Ecto neural progenitor cell (in vitro differentiated cells): ENCODE measurements around the gene CBX3.
"Not testable (repeated sequence)": the region's sequence is repeated elsewhere in the genome, so short reads cannot be mapped to it uniquely, and the experiment has no call there.

Experiments used
- DNase-seq: peaks from one replicate; pipeline ENCODE4 v3.0.0-alpha.2; 2018; ENCODE audit warnings: low spot score

The CBX3 gene

DNA sequence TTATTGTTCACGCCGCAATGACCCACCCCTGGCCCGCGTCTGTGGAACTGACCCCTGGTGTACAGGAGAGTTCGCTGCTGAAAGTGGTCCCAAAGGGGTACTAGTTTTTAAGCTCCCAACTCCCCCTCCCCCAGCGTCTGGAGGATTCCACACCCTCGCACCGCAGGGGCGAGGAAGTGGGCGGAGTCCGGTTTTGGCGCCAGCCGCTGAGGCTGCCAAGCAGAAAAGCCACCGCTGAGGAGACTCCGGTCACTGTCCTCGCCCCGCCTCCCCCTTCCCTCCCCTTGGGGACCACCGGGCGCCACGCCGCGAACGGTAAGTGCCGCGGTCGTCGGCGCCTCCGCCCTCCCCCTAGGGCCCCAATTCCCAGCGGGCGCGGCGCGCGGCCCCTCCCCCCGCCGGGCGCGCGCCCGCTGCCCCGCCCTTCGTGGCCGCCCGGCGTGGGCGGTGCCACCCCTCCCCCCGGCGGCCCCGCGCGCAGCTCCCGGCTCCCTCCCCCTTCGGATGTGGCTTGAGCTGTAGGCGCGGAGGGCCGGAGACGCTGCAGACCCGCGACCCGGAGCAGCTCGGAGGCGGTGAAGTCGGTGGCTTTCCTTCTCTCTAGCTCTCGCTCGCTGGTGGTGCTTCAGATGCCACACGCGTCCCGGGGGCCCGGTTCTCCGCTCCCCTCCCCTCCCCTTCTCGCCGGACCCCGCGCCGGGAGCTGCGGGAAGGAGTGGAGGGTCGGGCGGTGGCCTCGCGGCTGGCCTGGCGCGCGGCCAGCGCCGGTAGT, at the start of gene CBX3:
Gene CBX3, plus strand, starts transcription at position 499 of the 772 bp plus-strand sequence. CDS start 1,254 bp downstream, outside the sequence.
- DNase-seq: peak; percentile 97

DNA sequence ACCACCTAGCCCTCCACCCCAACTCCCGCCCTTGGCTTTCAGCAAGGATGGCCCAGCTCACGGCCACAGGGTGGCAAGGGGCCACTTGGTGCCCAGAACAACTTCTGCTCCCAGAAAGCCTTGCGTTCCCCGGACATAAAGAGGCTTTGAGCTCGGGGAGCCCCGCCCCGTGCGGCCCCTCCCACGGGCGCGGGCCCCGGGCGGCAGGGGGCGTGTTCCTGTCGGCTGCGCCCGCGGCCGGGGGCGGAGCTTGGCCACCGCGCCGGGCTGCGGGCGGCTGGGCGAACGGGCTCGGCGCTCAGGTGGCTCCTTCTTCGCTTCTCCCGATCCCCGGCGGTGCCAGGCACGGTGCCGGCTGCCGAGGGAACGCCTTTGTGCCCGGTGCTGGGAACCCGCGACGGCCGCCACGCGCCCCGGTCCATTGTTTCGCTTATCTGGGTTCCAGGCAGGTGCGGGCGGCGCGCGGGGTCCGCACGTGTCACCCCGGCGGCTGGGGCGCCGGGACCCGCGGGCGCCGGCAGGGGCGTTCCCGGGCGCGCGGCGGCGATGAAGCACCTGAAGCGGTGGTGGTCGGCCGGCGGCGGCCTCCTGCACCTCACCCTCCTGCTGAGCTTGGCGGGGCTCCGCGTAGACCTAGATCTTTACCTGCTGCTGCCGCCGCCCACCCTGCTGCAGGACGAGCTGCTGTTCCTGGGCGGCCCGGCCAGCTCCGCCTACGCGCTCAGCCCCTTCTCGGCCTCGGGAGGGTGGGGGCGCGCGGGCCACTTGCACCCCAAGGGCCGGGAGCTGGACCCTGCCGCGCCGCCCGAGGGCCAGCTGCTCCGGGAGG, 49.4 kb upstream of the CBX3 start, which contains the start of gene NFE2L3:
Gene NFE2L3, plus strand, starts transcription at position 246 of the 829 bp plus-strand sequence. Its CDS starts 301 bp downstream, at position 547.
- DNase-seq: peak; percentile 79

DNA sequence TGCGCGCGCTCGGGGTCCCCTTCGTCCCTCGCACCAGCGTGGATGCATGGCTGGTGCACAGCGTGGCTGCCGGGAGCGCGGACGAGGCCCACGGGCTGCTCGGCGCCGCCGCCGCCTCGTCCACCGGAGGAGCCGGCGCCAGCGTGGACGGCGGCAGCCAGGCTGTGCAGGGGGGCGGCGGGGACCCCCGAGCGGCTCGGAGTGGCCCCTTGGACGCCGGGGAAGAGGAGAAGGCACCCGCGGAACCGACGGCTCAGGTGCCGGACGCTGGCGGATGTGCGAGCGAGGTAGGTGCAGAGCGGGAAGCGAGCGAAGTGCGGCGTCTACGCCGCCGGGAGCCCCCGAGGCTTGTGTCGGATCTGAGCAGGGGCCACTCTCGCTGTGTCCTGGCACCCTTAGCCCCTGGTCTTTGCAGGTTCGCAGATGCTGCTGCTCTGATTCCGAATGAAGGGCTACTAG, 48.7 kb upstream of the CBX3 start:
- DNase-seq: not testable (repeated sequence)

DNA sequence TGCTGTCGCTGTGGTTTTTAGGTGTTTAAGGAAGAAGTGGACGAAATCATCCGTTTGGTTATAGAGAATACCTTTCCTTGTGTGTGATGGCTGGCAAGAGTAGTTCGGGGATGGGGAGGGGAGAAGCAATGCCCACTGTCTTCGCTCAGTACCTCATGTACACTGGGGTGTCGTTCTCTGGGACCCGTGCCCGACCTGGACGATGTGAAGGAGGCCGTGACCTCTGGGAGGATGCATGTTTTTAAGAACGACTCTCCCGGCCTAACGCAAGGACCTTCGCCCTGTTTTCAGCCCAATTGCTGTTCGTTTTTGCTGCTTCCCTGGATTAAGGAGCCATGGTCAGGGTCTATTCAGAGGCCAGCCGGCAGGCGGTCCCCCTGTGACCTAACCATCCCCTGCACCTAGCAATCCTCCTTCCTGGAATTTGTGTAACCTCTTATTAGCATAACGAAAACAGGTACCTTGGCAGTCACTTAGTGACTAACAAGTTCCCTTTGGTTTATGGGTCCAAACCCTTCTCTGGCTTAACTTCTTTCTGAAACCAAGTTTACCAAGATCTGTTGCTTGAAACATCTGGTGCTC, 48.2 kb upstream of the CBX3 start:
- no peak for DNase-seq

DNA sequence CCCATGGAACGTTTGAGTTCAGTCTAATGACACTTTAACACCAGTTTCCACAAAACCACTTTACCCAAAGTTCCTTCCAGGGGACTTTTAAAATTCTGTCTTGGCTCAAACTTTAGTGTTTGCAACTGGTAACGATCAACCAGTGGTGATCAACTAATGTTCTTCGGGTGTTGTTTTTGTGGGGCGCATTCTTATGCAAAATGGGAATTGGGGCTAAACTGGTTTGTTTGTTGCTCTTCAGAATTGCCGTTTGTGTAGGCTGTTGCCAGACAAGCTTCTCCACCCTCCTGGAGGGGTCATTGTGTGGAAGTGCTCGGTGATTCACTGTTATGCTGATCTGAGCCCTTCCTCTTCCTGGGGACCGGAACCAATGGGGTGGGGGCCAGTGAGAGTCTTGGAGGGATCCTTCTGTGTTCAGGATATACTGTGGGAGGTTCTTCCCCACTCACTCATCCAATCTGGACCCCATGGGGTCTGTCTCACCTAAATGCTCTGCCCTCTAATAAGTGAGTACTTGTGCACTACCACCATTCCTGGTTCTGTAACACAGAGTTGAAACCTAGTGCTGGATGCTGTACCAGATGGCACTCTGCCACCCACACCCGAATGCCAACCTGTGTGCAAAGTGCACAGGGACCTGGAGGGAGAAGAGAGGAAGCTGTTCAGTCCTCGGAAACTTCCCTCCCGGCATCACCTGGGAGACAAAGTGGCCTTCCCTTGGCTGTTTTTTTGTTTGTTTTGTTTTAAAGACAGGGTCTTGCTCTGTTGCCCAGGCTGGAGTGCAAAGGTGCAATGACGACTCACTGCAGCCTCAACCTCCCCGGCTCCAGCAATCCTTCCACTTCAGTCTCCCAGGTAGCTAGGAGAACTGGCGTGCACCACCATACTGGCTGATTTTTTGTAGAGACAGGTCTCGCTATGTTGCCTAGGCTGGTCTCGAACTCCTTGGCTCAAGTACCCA, 47.4 kb upstream of the CBX3 start:
- no peak for DNase-seq

DNA sequence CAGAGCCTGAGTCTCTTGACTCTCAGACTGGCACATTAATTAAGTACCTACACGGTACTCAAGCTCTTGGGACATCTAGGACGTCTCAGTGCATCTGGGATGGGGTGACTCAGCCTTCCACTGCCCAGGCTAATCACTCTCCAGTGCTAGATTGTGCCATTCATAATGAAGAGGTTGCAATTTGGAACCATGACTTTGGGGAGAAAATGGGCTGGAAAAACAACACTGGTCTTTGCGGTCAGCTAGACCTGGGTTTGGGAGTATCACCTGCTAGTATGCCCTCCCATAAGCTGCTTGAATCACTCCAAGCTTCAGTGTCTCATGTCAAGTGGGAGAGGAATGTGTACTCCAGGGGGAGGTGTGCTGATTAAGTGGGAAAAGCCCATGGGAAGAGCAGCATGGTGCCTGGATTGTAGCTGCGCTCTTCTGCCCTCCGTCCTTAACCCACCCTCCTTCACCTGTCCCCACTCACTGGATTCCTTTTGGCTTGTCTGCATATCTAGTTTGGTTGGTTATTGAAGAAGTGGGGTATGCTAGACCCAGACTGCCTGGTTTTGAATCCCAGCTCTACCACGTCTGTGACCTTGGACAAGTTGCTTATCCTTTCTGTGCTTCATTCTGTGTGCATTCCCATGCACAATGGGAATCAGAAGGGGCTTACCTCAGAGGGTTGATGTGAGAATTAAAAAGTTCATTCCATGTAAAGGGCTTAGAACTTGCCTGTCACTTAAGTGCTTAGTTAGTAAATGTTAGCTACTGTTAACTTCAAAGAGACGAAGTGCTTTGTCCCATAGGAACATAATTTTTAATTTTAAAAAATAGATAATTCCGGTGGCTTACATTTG, 45.8 kb upstream of the CBX3 start:
- DNase-seq: no peak

DNA sequence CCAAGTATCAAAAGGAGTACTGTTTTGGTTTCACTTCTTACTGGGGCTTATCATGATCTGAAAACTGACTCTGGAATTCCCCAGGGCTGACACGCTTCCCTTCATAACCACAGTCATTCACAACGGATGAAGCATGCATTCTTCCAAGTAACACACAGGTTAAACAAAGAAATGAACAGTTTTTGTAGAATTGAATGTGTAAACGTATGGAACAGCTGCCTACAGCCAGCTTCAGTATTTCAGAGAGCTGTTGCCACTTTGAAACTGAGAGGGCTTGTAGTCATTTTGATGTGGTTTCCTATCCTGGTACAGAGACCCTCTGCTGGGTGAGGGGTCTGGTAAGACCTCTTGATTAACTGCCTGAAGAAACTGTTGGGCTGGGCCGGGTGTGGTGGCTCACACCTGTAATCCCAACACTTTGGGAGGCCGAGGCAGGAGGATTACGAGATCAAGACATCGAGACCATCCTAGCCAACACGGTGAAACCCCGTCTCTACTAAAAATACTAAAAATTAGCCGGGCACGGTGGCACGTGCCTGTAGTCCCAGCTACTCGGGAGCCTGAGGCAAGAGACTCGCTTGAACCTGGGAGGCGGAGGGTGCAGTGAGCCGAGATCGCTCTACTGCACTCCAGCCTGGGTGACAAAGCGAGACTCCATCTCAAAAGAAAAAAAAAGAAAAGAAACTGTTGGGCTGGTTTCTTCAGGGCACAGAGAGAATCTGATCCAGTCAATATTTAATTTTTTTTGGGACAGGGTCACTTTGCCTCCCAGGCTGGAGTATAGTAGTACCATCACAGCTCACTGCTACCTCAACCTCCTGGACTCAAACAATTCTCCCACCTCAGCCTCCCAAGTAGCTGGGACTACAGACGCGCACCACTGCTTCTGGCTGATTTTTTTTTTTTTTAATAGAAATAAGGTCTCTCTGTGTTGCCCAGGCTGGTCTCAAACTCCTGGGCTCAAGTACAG, 44.8 kb upstream of the CBX3 start:
- no peak for DNase-seq

DNA sequence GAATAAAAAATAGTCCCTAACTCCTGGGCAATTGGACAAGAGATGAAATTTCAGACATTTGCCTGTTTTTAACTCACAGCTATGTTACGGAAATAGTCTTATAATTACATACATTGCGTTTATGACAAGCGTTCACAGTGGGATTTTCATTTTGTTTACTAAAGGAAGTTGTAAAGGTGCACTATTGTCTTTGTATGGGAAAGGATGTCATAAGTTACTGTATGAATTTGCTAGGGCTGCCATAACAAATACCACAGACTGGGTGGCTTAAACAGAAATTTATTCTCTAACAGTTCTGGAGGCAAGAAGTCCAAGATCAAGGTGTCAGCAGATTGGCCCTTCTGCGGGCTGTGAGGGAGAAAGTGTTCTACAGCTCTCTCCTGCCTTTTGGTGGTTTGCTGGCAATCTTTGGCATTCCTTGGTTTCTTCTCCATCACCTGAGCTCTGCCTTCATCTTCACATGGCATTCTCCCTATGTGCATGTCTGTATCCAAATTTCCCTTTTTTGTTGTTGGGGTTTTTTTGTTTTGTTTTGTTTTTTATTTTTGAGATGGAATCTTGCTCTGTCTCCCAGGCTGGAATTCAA, 43.9 kb upstream of the CBX3 start:
- DNase-seq: no peak

DNA sequence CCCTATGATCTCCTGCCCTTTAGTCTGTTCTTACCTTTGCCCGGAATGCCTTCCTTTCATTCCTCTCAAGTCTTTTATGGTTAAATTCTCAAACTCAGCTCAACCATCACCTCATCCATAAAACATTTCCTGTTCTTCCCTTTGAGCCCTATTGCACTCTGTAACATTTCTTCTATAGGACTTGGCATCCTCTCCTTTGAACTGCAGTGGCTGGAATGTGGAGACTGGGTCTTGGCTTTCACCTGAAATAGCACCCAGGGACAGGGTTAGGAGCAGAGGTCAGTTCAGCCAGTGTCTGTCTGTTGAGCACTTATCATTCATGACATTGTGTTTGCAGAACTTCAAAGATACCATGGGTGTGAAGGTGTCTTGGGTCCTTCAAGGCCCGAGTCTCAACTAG, 42.3 kb upstream of the CBX3 start:
- DNase-seq: no peak

DNA sequence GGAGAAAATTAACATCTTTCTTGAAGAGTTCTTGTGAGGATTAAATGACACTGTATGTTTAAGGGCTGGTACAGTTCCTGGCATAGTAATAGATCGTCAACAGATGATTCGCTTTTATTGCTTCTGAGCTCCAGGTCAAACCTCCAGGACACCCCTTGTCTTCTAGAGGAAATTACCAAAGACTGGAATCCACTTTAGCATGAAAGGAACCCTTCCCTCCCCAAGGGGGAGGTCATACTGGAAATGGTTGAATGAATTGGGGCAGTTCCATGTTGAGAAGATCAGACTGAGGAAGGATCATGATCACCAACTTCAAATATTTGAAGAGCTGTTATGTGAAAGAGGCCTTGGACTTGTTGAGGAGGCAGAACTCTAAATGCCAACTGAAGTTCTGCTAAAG, 40.6 kb upstream of the CBX3 start:
- no peak for DNase-seq

DNA sequence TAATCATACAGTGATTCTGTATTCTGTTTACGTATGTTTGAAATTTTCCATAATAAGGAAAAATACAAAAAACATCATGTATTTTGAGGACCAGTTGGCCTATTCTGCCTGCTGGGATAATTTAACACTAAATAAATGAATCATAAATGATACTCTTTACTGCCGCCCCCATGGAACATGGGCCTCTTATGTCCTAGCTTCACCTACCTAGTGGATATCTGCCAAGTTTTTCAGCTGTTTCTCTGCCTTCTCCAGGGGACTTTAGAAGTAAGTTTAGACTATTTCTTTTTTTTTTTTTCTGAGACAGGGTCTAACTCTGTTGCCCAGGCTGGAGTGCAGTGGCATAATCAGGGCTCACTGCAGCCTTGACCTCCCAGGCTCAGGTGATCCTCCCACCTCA, 39.1 kb upstream of the CBX3 start:
- DNase-seq: no peak

DNA sequence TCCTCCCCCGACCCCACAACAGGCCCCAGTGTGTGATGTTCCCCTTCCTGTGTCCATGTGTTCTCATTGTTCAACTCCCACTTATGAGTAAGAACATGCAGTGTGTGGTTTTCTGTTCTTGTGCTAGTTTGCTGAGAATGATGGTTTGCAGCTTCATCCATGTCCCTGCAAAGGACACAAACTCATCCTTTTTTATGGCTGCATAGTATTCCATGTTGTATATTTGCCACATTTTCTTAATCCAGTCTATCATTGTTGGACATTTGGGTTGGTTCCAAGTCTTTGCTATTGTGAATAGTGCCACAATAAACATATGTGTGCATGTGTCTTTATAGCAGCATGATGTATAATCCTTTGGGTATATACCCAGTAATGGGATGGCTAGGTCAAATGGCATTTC, 37.7 kb upstream of the CBX3 start:
- not testable (repeated sequence) for DNase-seq

DNA sequence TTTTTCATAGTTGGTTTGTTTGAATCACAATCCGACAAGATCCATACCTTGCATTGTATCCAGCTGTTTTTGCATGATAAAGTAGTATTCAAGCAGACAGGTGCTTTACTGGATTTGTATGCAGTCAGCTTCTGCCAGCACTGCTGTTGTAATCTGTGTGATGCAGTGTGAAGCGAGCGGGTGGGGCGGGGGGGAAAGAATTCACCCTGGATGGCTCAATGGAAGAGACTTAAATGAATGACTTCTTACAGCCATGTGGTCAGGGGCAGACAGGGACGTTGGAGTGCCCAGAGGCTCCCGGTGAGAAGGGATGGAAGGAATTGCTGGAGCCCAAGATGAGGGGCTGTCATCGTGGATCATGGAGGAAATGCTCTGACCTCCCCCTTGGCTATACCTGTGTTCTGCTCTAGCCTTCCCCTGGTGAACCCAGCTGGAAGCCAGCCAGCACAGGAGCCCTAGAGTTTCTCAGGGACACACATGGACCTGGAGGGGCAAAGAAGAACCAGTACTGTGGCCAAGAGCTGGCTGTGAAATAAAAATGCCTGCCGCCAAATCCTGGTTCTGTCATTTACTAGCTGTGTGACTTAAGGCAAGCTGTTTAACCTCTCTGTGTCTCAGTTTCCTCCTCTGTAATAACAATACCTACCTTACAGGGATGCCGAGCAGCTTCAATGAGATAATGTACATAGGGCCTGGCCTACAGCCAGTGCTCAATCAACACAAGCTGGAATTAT, 35.4 kb upstream of the CBX3 start:
- DNase-seq: no peak

DNA sequence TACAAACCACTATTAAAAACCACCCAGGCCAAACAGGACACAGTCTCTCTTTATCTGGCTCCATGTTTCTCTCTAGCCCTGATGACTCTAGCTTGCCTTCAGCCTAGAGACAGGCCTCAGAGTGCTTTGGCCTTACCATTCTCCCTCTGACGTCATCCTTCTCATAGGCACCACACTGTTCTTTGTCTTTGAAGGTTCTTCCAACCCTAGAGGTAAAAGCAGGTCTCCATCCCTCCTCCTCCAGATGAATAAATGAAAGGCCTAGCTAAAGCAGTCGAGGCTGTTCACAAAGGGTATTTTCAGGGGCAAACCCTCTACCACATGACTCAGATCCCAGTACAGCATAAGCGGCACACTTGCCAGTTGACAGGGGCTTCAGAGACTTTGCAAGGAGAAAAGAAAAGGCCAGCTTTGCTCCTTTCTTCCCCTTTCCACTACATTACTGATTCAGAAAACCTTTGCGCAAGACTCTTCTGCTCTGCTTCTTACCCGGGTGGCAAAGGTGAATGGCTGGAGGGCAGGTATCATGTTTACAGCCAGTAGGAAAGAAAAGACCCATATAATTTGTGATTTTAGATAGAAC, 34.8 kb upstream of the CBX3 start:
- DNase-seq: no peak

DNA sequence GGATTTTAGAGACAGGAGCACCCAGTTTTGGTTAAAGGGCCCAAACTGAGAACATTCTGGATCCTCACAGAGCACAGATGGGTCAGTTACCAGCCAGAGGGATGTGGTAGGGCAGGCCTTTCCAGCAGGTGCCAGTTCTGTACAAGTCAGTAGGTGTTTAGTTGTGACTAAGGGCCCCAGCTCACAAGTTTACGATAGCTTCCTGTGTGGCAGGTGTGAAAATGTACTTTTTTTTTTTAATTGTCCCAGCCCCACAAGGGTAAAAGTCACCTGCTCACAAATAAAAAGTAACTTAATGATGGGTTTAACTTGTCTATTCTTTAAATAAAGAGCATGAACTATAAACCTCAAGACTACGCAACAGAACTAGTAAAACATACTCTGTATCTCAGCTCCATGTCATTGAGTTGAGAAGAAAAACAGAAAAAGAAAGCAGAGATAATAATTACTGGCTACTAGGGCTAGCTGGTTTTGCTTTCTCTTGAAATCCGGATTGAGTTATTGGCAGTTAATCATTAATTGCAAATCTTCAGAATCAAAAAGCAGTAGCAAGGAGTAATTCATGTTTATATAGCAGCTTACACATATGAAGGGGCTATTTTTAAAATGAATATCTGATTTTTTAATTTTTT, 34.1 kb upstream of the CBX3 start:
- no peak for DNase-seq

DNA sequence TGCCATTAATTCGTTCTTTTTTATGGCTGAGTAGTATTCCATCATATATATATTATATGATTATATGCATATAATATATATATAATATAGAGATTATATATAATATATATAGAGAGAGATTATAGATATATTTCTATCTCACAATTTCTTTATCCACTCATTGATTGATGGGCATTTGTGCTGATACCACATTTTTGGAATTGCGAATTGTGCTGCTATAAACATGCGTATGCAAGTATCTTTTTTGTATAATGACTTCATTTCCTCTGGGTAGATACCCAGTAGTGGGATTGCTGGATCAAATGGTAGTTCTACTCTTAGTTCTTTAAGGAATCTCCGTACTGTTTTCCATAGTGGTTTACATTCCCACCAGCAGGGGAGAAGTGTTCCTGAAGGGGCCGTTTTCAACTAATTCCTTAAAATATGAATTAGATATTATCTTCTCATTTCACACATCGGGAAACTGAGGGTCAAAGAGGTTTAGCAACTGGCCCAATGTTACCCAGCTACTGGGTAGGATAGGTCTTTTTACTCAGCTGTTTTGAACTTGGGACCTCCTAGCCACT, 33.0 kb upstream of the CBX3 start:
- no peak for DNase-seq

DNA sequence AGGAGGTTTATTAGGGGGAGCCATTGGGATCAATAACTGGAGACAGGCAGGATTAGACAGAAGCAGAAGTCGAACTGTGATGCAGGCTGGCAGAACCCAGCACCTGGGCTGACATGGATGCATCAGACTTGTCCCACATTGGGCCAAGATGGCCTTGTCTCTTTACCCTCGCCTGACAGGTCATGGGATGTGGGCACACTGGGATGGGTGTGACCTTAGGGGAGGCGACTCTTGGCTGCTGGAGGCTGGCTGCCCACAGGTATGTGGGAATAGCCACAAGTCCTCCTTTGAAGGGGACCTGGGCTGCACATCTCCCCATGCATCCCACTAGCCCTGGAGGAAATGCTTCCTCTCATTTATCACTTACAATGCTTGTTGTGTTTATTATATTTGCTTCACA, 32.3 kb upstream of the CBX3 start:
- no peak for DNase-seq
